SU-DHL-6 (cell line): ENCODE results near the gene IGLL5.

Experiments
- H2AFZ ChIP-seq: fragments of 200-600 bp; sonication (generic); 2 replicates; pipeline ENCODE4 v1.6.1; 2014; ENCODE audit warnings: low read depth, mild to moderate bottlenecking, moderate library complexity, mixed read lengths, antibody characterized with exemption, low read length; ENCODE audit not compliant: severe bottlenecking
- H3F3A ChIP-seq: fragments of 200-600 bp; shearing (Covaris generic); 2 replicates; pipeline ENCODE4 v1.6.0; 2016; ENCODE audit warnings: antibody characterized with exemption, mild to moderate bottlenecking; ENCODE audit not compliant: insufficient read depth
- H3K27ac ChIP-seq: fragments of 200-600 bp; sonication (generic); 2 replicates; pipeline ENCODE4 v1.5.1; 2016; ENCODE audit warnings: low read depth, mild to moderate bottlenecking, low read length, moderate library complexity, mixed read lengths
- H3K27me3 ChIP-seq: fragments of 200-600 bp; sonication (generic), shearing (Covaris generic); 2 replicates; pipeline ENCODE4 v1.6.0; 2014; ENCODE audit warnings: mild to moderate bottlenecking, low read length
- H3K36me3 ChIP-seq: fragments of 200-600 bp; sonication (generic); 2 replicates; pipeline ENCODE4 v1.6.1; 2014; ENCODE audit warnings: mild to moderate bottlenecking, low read length, mixed read lengths
- H3K4me2 ChIP-seq: fragments of 300-600, 200-600 bp; shearing (Covaris generic), sonication (generic); 2 replicates; pipeline ENCODE4 v1.6.0; 2014; ENCODE audit warnings: low read length, low read depth, mild to moderate bottlenecking; ENCODE audit not compliant: poor library complexity, severe bottlenecking
- H3K4me3 ChIP-seq: fragments of 200-600 bp; sonication (generic); 2 replicates; pipeline ENCODE4 v1.5.1; 2014; ENCODE audit warnings: antibody characterized with exemption, low read length, mild to moderate bottlenecking, mixed read lengths; ENCODE audit not compliant: insufficient read depth, poor library complexity, severe bottlenecking
- H3K79me2 ChIP-seq: fragments of 200-600 bp; sonication (generic); 2 replicates; pipeline ENCODE4 v1.6.1; 2014; ENCODE audit warnings: mild to moderate bottlenecking, low read length, moderate library complexity; ENCODE audit not compliant: insufficient read depth
- H3K9ac ChIP-seq: fragments of 200-600 bp; sonication (generic); 2 replicates; pipeline ENCODE4 v1.7.0; 2014; ENCODE audit warnings: mild to moderate bottlenecking, low read length
- H3K9me2 ChIP-seq: fragments of 200-600 bp; sonication (generic); replicated peaks from 2 replicates; pipeline ENCODE4 v1.6.1; 2014; ENCODE audit warnings: low read length; ENCODE audit not compliant: insufficient read depth
- H3K9me3 ChIP-seq: fragments of 200-600 bp; sonication (generic); 2 replicates; pipeline ENCODE4 v1.6.1; 2014; ENCODE audit warnings: low read length, mixed read lengths; ENCODE audit not compliant: insufficient read depth
- H4K20me1 ChIP-seq: fragments of 200-600 bp; sonication (generic); 2 replicates; pipeline ENCODE4 v1.6.1; 2014; ENCODE audit warnings: low read depth, mild to moderate bottlenecking, antibody characterized with exemption, low read length, moderate library complexity, mixed read lengths
- CTCF ChIP-seq: fragments of 200-600 bp; sonication (generic); IDR thresholded peaks from one replicate; pipeline ENCODE4 v1.5.1; 2017; ENCODE audit warnings: antibody characterized with exemption, mild to moderate bottlenecking, low read length, moderate library complexity; ENCODE audit not compliant: insufficient read depth, poor library complexity, severe bottlenecking
- EZH2phosphoT487 ChIP-seq: fragments of 200-600 bp; sonication (generic), shearing (Covaris generic); conservative IDR thresholded peaks from 2 replicates; pipeline ENCODE4 v1.6.1; 2018; ENCODE audit warnings: mild to moderate bottlenecking, antibody characterized with exemption, low read length, moderate library complexity, mixed read lengths

IGLL5 gene

GRCh38 chr22:22887621-22888503 lies at the start of gene IGLL5:
TSS of gene IGLL5 (plus strand) at chr22:22887816. CDS start at chr22:22888054, 238 bp downstream.
- H3K9me3 ChIP-seq = no peaks in the 10 kb centered on the region
- H3K36me3 ChIP-seq = peaks cover 46% of the 10 kb centered on the region
- no peaks in the 10 kb centered on the region for H3K27me3 ChIP-seq
- H2AFZ ChIP-seq = no peak within 1 kb of the TSS
- no peaks in the 10 kb centered on the region for H4K20me1 ChIP-seq
- H3F3A ChIP-seq = peaks cover 82% of the 10 kb centered on the region
- H3K27ac ChIP-seq = peak within 1 kb of the TSS; percentile 98
- peaks cover 77% of the 10 kb centered on the region for H3K79me2 ChIP-seq
- H3K9me2 ChIP-seq = no peaks in the 10 kb centered on the region
- TF ChIP-seq EZH2phosphoT487 = no peak
- no peak for TF ChIP-seq CTCF
- H3K9ac ChIP-seq = peak within 1 kb of the TSS; percentile 95
- H3K4me3 ChIP-seq = peak within 1 kb of the TSS; percentile 70
- peak within 1 kb of the TSS; percentile 97 for H3K4me2 ChIP-seq

- TF ChIP-seq CTCF = no peak
- TF ChIP-seq EZH2phosphoT487 = no peak
- Histone ChIP-seq H4K20me1 (no peaks in the 10 kb centered on the region), H3K4me3 (no peak overlapping the region), H3K79me2 (no peaks in the 10 kb centered on the region), H3K36me3 (no peaks in the 10 kb centered on the region), H3K9me3 (no peaks in the 10 kb centered on the region), H3K27me3 (no peaks in the 10 kb centered on the region), H3K9ac (no peak overlapping the region), H3K4me2 (no peak overlapping the region), H3K9me2 (no peaks in the 10 kb centered on the region), H3F3A (no peaks in the 10 kb centered on the region), H2AFZ (no peak overlapping the region), H3K27ac (no peak overlapping the region)
Measured at GRCh38 chr22:22838148-22838786, 49.3 kb upstream of the IGLL5 start.

GRCh38 chr22:22839570-22840314 lies 47.9 kb upstream of the IGLL5 start:
- no peaks in the 10 kb centered on the region for H3K27me3 ChIP-seq
- H3K79me2 ChIP-seq = no peaks in the 10 kb centered on the region
- H3K9me2 ChIP-seq = no peaks in the 10 kb centered on the region
- H3K9ac ChIP-seq = no peak overlapping the region
- no peaks in the 10 kb centered on the region for H3K36me3 ChIP-seq
- H3K9me3 ChIP-seq = no peaks in the 10 kb centered on the region
- H3K4me3 ChIP-seq = no peak overlapping the region
- TF ChIP-seq EZH2phosphoT487 = no peak
- no peak for TF ChIP-seq CTCF
- no peak overlapping the region for H2AFZ ChIP-seq
- no peak overlapping the region for H3K4me2 ChIP-seq
- no peaks in the 10 kb centered on the region for H4K20me1 ChIP-seq
- H3F3A ChIP-seq = no peaks in the 10 kb centered on the region; the same call in 1 of the 2 replicates
- no peak overlapping the region for H3K27ac ChIP-seq
